Effector CD4-positive, alpha-beta T cell (primary cell): ENCODE results near the gene LAMA4.

Experiments
- DNase-seq: peaks from one replicate; pipeline ENCODE4 v3.0.0-alpha.2; 2020

The LAMA4 gene

GRCh38 chr6:112235956-112236355 lies 18.4 kb downstream of the LAMA4 start:
- no peak for DNase-seq

GRCh38 chr6:112234601-112235000 lies 19.8 kb downstream of the LAMA4 start:
- no peak for DNase-seq

GRCh38 chr6:112233847-112234246 lies 20.5 kb downstream of the LAMA4 start:
- DNase-seq, result no peak

GRCh38 chr6:112232845-112233256 lies 21.5 kb downstream of the LAMA4 start:
- DNase-seq, result no peak

GRCh38 chr6:112231594-112232060 lies 22.7 kb downstream of the LAMA4 start:
- DNase-seq, result no peak

GRCh38 chr6:112231164-112231563 lies 23.2 kb downstream of the LAMA4 start:
- DNase-seq, result no peak

GRCh38 chr6:112228480-112229332 lies 25.7 kb downstream of the LAMA4 start:
- DNase-seq, result no peak

GRCh38 chr6:112227992-112228391 lies 26.4 kb downstream of the LAMA4 start:
- no peak for DNase-seq

- no peak for DNase-seq
Measured at GRCh38 chr6:112227411-112227810, 27.0 kb downstream of the LAMA4 start.

GRCh38 chr6:112225691-112226090 lies 28.7 kb downstream of the LAMA4 start:
- DNase-seq, result no peak

GRCh38 chr6:112224088-112224487 lies 30.3 kb downstream of the LAMA4 start:
- no peak for DNase-seq

- DNase-seq, result no peak
Measured at GRCh38 chr6:112223070-112223861, 31.1 kb downstream of the LAMA4 start.

- no peak for DNase-seq
Measured at GRCh38 chr6:112221981-112222852, 32.1 kb downstream of the LAMA4 start.

- DNase-seq, result no peak
Measured at GRCh38 chr6:112221561-112221960, 32.8 kb downstream of the LAMA4 start.

GRCh38 chr6:112218563-112218962 lies 35.8 kb downstream of the LAMA4 start:
- DNase-seq, result no peak

GRCh38 chr6:112216662-112217551 lies 37.5 kb downstream of the LAMA4 start:
- DNase-seq, result no peak

- no peak for DNase-seq
Measured at GRCh38 chr6:112215488-112216284, 38.7 kb downstream of the LAMA4 start.

- DNase-seq, result no peak
Measured at GRCh38 chr6:112214739-112215269, 39.6 kb downstream of the LAMA4 start.

- no peak for DNase-seq
Measured at GRCh38 chr6:112210852-112211251, 43.5 kb downstream of the LAMA4 start.

GRCh38 chr6:112209131-112209530 lies 45.2 kb downstream of the LAMA4 start:
- no peak for DNase-seq

GRCh38 chr6:112207776-112208175 lies 46.6 kb downstream of the LAMA4 start:
- DNase-seq, result no peak
